PC-3 (cell line): Measurements from ENCODE around the gene SRRM2.

Experiments
- CTCF ChIP-seq: fragments of 300-600 bp; sonication (generic); conservative IDR thresholded peaks from 2 replicates; pipeline ENCODE4 v1.5.1; 2017; ENCODE audit warnings: antibody characterized with exemption, low read depth, mild to moderate bottlenecking, low read length
- EZH2 ChIP-seq: fragments of 300-600 bp; sonication (generic); IDR thresholded peaks from one replicate; pipeline ENCODE4 v1.6.1; 2017; ENCODE audit warnings: antibody characterized with exemption, mild to moderate bottlenecking, low read length; ENCODE audit not compliant: unreplicated experiment

DNA sequence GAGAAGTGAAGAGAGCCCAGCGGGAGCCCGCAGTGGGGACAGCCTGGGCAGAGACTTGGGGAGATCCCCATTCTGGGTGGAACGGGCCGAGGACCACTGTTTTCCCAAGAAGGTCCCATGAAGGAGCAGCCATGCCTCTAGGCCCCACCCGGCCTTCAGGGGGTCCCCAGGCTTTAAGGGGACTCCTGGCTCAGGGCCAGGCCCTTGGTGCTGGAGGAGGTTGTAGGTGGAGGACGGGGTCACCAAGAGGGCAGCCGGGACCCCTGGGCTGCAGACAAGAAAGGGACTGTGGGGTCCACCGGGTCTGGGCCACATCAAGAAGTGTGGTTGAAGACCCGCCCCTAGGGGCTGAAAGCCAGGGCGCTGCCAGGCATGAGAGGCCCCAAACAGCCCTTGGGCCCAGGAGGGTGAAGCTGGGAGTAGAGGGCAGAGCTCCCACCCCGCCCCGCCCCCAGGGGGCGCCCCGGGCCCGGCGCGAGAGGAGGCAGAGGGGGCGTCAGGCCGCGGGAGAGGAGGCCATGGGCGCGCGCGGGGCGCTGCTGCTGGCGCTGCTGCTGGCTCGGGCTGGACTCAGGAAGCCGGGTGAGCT is 64.4 kb downstream of the SRRM2 start, which contains the start of gene PRSS21:
- no peak for TF ChIP-seq EZH2
- no peak for TF ChIP-seq CTCF
